Ovary (tissue), 3 donors: ENCODE data around the gene TLE2.

Experiments
- CTCF ChIP-seq, 3 donors: fragments of 450-650 bp in 2 of 3; fragments of 200-600 bp in 1 of 3; IDR thresholded peaks; one replicate each; pipeline versions ENCODE4 v1.5.1 to v1.8.0; 2016 to 2022; ENCODE audit warnings: antibody characterized with exemption in 3 of 3, mild to moderate bottlenecking in 1 of 3
- POLR2A ChIP-seq: fragments of 450-650 bp; IDR thresholded peaks from one replicate; pipeline ENCODE4 v1.6.1; 2017; ENCODE audit warnings: antibody characterized with exemption, mild to moderate bottlenecking, moderate library complexity
- donor health status: DM: no; HTN: no; CAD: no.

GRCh38 chr19:3010871-3011270, 18.2 kb downstream of the TLE2 start:
- TF ChIP-seq CTCF (IDR thresholded peaks at IDR 0.05) (no peak), POLR2A (no peak)
